GM21529 (cell line): ENCODE results near the gene NFIC.
"Not testable (repeated sequence)": the region's sequence is repeated elsewhere in the genome, so short reads cannot be mapped to it uniquely, and the experiment has no call there.

Source experiments
- ATAC-seq: cut with Tn5 transposase; IDR thresholded peaks from one replicate; pipeline ENCODE4 v1.9.1; 2021; ENCODE audit not compliant: unreplicated experiment

Gene NFIC

GRCh38 chr19:3448616-3449334 is 82.4 kb downstream of the NFIC start:
- ATAC-seq, result no peak

DNA sequence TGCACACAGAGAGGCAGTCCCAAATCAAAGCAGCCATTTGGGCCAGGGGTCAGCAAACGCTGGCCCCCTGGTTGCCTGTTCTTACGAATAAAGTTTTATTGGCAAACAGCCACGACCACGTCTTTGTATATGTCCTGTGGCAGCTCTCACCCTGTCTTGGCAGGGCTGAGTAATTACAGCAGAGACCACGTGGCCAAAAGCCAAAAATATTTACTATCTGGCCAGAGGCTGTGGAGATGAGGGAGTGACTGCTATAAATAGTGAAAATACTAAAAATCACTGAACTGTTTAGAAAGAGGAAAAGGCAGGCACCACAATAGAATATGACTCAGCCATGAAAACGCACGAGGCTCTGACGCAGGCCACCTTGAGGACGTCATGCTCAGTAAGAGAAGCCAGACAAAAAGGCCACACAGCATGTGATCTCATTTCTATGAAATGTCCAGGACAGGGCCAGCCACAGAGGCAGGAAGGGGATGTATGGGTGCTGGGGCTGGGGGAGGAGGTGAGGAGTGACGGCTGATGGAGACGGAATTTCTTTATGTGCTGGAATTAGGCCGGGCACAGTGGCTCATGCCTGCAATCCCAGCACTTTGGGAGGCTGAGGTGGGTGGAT is 84.5 kb downstream of the NFIC start:
- no peak for ATAC-seq

DNA sequence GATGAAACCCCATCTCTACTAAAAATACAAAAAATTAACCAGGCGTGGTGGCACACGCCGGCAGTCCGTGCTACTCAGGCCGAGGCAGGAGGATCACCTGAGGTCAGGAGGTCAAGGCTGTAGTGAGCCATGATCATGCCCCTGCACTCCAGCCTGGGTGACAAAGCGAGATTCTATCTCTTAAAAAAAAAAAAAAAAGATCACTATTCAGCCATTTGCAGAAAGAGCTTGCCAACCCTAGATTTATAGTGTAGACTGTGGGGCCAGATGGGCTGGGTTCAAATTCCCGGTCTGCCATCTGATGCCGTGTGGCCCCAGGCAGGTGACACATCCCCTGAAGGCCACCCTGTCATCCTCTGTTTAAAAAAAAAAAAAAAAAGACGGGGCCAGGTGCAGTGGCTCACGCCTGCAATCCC is 85.1 kb downstream of the NFIC start:
- ATAC-seq, result no peak

GRCh38 chr19:3452171-3452941 is 86.0 kb downstream of the NFIC start:
- no peak for ATAC-seq

GRCh38 chr19:3452942-3453214 is 86.5 kb downstream of the NFIC start:
- ATAC-seq, result not testable (repeated sequence)

DNA sequence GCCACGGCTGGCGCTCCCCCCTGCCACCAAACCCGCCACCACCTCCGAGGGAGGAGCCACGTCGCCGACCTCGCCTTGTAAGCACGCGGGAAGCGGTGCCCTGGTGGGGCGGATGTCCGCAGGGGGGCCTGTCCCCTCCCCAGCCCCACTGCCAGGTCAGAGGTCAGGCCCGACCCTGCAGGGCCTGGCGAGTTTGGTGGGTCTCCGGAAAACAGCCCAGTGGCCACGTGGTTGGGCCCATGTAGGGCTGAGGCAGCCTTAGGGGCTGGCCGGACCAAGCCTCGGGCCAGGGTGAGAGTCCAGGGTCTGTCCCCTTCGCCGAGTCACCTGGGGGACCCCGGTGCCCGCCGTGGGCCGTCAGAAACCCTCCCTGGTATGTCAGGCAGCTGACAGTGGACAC is 87.5 kb downstream of the NFIC start:
- no peak for ATAC-seq

DNA sequence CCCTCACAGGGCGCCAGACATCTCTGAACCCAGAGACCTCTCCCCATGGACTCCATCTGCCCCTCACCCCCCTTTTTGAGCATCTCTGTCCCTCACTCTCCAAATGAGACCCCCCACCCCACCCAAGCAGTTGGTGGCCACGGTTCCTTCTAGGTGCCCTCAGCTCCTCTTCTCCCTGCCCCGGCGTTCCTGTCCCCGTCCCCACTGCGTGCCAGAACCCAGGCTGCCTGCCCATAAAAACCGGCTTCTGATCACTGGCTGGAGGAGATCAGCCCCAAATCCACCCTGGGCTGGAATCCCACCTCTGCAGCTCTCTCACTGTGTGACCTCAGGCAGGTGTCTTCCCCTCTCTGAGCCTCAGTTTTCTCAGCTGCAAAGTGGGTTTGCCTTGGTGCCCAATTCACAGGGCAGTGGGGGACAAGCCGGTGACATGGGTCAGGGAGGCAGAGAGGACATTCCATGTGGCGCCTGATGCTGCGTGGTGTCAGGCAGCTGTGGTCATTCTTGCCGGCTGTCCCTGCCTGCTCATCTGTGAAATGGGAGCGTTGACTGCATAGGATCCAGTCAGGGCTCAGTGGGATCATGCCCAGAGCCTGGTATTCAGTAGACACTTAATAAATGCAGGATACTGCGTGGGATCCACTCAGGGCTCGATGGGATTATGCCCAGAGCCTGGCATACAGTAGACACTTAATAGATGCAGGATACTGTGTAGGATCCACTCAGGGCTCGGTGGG is 88.4 kb downstream of the NFIC start:
- ATAC-seq, result no peak

DNA sequence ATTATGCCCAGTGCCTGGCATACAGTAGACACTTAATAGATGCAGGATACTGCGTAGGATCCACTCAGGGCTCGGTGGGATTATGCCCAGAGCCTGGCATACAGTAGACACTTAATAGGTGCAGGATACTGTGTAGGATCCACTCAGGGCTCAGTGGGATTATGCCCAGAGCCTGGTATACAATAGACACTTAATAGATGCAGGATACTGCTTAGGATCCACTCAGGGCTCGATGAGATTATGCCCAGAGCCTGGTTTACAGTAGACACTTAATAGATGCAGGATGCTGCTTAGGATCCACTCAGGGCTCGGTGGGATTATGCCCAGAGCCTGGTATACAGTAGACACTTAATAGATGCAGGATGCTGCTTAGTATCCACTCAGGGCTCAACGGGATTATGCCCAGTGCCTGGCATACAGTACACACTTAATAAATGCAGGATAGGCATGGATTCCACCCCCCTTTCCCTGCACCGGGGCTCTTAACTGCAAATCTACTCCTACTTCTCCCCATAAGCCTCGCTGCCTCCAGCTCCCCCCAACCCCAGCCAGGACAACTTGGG is 89.1 kb downstream of the NFIC start:
- no peak for ATAC-seq

DNA sequence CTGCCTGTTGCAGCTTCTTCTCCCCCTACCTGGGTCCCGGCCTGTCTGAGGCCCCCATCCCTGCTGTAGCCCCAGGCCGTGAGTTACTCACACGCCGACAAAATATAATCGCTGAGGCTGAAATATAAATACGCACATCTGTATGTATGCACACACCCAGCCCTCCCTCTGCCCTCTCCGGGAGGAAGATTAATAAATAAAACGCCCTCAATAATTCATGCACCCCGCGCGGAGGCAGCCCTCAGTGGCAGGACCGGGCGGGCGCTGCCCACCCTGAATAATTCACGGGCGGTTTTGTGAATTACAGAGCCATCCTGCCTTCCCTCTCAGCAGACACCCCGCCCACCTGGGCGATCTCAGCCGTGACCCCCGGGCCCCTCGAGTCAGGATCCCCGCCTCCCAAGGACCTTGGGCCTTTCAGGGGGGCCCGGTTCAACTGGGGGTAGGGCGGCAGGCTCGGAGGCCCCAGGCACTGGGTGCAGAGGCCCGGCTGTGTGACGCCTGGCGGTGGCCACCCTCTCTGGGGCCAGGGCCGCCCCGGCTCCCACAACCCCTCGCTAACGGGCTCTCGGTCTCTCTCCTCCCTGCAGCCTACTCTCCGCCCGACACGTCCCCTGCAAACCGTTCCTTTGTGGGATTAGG is 89.7 kb downstream of the NFIC start:
- ATAC-seq, result no peak

DNA sequence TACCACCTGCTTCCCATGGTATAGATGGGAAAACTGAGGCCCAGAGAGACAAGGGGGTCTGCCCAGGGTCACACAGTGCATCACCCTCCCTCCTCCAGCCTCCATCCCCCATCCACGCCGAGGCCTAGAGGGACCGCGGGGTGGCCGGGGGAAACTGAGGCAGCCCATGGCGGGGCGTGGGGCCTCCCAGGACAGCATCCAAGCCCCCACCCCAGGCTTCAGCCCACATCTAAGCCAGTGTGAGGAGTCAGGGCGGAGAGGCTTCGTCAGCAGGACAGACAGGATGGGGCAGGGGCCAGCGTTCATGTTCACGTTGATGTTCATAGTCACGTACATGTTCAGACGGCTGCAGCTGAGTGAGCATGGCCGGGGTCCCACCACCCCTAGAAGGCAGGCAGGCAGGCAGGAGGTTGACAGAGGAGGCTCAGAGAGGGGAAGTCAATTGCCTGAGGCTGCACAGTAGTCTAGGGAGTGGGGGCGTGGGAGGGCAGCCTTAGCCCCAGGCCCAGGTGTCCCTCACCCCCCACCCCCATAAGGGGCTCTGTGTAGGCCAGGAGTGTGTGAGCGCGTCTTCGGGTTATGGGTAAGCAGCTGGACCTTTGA is 90.6 kb downstream of the NFIC start:
- ATAC-seq, result no peak

- ATAC-seq, result no peak
Measured at GRCh38 chr19:3457528-3458228, 91.3 kb downstream of the NFIC start.

DNA sequence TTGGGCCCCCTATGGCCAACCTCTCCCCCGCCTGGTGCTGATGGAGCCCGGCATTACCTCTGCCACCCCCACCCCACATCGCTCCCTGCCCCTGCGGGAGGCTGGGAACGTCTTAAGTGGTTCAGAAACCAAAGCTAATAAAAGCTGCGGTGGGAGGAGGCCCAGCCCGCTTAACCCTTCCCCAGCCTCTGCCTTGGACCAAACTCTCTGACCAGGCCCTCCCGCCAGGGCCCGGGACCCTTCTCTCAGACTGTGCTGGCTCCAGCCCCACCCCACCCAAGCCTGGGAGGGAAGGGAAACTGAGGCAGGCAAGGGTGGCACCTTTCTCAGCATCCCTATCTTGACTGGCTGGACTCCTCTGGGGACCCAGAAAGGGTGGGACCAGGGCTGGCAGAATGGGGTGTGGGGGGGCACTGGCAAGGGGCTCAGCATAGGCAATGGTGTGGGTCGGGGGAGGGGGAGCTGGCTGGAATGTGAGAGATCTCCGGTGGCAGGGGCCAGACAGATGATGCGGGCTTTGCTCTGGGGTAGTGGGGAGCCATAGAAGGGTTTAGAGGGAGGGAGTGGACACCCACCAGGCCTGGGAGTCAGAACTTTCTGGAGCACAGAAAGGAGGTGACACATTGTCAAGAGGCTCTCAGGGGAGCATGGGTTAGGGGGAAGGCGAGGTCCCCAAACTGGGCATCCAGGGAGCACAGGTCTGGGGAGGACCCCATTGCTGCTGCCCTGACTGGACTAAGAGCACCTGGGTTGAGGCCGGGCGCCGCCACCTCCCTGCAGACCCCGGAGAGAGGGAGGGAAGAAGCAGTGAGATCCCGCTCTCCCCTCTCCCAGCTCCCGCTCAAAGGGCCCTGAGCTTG is 92.1 kb downstream of the NFIC start:
- ATAC-seq, result no peak

- no peak for ATAC-seq
Measured at GRCh38 chr19:3459089-3459881, 92.9 kb downstream of the NFIC start.

- no peak for ATAC-seq
Measured at GRCh38 chr19:3459965-3460582, 93.7 kb downstream of the NFIC start.

DNA sequence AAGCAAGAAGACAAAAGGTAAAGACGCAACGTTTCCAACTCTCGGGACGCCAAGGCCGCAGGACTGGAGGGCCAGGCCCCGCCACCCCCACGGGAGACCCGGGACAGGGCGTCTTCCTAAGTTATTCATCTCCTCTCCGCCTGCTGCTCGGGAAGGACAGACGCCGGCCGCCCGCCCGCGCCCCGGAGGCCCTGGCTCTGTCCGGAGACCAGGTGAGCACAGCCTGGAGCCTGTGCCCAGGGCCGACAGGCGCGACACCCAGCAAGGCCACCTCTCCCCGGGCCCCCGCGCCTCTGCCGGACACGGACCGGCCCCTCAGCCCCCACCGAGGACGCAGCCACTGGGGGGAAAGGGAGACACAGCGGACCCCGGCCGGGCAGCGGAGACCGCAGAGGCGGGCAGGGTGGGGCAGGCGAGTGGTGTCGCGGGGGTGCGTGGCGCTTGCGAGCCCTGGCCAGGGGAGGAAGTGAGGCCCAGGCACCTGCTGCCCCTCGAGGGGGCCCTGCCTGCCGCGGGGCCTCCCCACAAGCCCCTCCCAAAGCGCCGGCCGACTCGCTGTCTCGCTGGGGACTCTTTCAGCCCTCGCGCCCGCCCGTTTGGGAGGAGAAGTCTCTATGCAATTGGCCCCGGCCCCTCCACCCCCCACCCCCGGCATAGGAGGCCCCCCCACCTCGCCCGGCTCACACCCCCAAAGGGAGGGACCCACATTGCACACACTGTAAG is 96.8 kb downstream of the NFIC start:
- no peak for ATAC-seq

GRCh38 chr19:3463714-3464586 is 97.6 kb downstream of the NFIC start:
- no peak for ATAC-seq
